ENCODE data around the gene PLAGL1. TPM values are rescaled to one million over a fixed set of nuclear protein-coding genes. Genes with fewer than 3 reads are reported as not detected.

The PLAGL1 gene
- total RNA-seq, 1 donor from 2014 or later, result 10.9 TPM

DNA sequence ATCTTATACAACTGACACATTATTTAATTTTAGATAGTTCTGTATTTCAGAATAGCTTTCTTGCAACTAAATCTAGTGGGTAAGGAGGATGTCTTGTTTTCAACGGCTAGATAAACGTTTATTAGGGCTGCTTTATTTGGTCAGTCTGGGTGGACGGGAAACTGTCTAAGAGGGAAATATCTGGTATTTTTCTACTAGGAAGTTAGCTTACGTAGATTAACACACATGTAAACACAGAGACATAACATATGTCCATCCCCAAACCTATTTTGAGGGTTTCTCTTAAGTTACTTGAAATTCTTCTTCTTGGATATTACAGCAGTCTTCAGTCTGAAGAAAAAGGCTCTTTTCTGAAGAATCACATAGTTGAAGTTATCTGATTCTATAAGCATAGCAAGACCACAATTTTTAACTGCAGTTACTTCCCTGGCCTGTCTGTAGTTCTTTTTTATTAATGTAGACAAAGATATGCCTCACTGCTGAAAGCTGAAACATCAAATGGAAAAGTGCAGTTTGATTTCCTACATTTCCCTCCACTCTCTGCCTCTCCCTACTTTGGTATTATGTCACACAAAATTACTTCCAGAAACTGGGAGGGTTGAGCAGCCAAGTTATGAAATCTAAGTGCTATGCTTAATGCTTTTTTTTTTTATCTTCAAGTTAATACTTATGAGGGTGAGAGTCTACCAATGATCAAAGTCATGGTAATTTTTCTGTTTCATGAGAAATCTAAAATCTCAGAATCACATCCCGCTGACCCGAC, 37.4 kb downstream of the PLAGL1 start:
- ATAC-seq, result peak; percentile 75
- DNase-seq, result no peak
- intact Hi-C loops (cut with micrococcal nuclease), result no loop called here

DNA sequence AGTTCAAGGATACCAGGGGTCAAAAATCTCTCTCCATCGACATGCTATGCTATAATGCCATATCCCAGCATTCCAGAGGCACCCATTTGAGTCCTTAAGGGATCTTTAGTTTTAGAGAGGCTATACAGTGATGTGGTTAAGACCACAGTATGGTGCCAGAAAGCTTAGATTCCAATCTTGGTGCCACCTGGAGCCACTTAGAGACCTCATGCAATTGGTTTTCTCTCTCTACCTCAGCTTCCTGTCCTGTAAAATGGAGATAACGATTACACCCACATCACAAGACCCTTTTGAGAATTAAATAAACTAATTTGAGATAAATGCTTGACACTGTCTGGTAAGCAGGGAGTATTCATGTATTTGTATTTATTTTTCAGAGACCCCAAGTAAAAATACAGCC, 39.0 kb downstream of the PLAGL1 start:
- no peak for DNase-seq
- no peak for ATAC-seq
- intact Hi-C loops (cut with micrococcal nuclease), result no loop called here

DNA sequence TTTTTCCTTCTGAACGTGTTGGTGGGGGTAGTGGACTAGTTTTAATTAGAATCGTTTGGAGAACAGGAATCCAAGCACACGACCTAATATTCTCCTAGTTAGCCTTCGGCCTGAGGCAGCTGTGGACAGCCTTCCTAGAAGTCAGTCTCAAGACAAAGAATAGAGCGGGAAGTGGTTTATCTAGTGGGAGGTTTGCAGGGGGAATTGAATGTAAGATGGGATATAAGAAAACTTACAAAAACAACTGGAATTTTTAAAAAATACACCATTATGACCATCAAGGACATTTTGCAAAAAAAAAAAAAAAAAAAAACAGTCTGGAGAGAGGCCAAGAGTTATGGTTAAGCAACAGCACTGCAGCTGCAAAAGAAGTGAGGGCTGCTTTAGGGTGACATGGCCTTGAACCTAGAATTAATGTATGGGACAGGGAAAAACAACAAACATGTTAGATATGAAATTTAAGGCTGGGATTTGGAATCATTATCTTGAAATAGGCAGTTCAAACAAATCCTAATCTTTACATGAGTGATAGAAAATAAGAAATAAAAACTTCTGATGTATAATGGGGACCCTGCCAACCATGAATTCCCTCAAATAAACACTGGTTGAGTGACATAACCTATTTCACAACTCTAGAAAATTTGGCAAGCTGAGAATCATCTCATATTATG, 40.2 kb downstream of the PLAGL1 start:
- DNase-seq (no peak), ATAC-seq (peak; percentile 36)
- intact Hi-C loops (cut with micrococcal nuclease), result no loop called here

DNA sequence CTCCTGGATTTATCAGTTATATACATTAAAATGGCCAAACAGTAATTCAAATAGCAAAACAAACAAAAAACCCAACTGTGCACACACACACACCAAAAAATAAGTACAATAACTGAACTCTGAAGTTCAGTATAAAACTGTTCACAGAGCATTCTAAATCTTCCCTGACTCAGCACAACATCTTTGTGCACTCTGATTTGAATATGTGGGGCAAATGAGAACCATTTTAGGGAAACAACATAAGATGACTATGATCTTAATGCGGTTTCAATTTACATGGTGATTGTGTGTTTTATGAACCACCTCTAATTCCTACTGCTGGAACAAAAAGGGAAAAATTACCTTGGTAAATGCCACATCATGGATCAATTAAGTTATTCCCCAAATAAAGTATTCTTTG, 41.7 kb downstream of the PLAGL1 start:
- DNase-seq, result no peak
- ATAC-seq, result no peak
- intact Hi-C loops (cut with micrococcal nuclease), result no loop called here

DNA sequence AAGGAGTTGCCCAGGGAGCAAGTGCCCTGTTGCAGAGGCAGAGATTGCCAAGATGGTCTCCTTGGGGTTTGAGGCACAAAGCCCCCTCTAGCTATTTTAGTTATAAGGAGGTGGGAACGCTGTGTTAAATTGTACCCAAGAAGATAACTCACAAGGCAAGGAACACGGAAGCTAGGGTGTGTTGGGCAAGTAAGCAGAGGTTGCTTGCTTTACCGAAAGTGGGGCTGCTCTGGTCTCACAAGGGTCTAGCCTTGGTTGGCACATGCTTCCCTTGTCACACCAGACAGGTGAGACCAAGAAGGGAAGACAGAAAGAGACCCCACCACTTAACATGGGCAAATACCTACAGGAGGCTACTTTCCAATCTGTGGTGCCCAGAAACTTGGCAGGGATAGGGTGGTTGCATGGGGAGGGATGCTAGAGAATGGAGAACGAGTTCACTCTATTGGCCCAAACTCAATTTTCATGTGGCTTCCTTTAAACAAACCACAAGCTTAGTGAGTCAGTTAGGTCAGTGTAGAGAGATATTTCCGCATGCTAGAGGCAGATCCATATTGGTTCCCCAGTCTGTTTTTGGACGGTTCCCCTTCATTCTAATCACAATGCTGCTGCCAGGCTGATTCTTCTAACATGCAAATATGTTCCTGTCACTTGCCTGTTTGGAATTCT, 42.4 kb downstream of the PLAGL1 start:
- DNase-seq, result no peak
- intact Hi-C loops (cut with micrococcal nuclease), result no loop called here

DNA sequence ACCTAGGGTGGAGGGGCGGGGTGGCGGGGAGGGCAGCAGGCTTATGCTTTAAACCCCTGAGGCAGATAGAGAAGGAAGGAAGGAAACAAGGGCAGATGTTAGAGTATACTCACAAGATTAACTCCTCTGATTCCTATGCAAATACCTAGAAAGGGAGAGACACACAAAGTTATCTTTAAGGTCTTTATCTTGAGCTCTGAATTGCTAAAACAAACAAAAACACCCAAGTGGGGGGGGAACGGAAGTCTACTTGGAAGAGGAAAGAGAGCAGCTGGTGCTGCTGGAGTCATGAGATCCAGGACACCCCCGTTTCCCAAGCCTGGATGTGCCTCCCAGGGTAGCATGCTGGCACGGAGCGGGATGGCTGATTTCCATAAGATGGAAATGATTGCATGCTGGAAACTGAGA, 43.4 kb downstream of the PLAGL1 start:
- ATAC-seq (peak; percentile 48), DNase-seq (peak; percentile 29)
- intact Hi-C loops (cut with micrococcal nuclease), result no loop called here

More for the DNA sequence above, 42.4 kb downstream of the PLAGL1 start:
- peak; percentile 16 for ATAC-seq

DNA sequence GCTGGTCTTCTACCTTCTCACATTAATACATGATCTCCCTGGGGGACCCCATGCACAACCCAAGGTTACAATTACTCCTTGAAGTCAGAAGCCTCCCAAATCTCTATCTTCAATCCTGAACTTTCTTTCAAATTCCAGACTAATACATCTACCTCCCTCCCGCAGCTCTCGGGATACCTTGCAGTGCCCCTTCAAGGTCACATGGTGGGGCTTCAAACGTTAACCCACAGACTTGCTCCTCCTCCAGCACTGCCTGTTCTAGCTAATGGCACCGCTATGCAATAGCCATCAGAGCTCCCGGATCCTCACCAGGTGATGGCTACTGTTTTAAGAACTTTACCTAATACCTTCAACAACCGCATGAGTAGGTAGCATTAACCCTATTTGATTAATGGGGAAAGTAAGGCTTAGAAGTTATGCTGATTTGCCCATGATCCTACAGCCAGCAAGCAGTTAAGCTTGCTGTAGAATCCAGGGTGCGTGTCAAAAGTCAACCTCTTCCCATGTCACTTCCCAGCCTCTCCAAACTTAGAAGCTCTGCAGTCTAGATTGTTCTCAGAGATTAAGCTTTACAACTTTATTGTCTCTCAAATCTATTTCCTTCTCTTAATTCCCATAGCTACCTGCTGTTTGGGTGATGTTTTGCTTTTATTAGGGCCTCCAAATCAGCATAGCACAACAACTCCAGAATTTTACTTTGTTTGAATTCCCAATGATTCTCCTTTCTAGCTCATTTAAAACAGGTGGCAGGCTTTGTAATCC, 44.7 kb downstream of the PLAGL1 start:
- ATAC-seq (no peak), DNase-seq (no peak)
- intact Hi-C loops (cut with micrococcal nuclease), result no loop called here

DNA sequence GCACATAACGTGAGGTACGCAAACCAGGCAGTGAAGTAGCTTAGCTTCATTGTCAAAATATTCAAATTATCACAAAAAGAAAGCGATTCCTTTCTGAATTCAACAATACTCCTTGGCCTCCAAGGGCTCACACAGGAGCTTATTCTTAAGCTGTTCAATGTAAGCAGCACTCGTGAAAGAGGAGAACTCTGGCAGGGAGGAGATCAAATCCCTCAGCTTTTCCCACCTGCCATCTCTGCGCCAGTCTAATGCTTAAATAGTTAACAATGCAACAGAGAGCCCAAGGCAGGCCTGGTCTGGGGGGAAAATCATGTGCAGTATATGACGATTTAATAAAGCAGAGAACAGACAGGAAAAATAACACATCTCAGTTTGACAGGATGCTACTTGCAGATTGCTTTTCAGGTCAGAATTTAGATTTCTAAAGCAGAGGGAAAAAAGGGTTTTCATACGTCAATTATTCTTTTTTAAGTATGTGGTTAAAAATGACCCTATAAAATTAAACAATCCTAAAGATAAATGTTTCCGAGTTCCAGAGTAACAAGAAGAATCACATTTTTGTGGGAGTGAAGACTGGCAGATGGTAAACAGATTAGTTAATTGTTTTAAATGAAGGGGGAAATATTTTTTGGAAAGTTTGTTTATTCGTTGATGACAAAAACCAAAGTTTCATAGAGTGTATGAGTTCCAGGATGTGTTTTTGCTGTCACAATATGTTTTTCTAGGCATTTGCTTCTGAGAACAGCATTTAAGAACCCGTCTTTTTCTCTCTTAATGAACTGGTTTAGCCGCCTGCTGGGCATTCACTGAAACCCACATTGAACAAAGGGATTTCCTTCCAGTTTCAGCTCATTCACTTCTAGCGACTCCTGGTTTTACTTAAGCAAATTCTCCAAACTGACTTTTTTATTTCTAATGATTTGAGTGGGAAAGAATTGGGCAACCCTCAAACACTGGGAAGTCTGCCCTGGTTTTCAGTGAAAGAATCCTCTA, 45.9 kb downstream of the PLAGL1 start:
- DNase-seq, result no peak
- ATAC-seq, result peak; percentile 31
- intact Hi-C loops (cut with micrococcal nuclease), result no loop called here

DNA sequence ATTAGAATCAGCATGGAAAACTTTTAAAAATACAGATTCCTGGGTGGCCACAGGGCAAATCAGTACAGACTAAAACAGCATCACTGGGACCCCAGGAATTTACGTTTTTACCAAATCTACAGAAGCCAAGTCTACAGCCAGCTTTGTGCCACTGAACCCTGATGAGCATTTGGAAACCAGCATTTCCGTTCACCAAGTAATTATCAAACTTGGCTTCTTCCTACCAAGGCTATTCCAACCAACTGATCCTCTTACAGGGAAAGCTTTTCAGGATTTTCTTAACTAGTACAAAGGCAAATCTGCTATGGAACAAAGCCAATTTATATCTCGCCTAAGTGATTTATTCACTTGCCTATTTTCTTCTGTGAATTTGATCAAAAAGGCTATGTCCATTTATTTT, 47.0 kb downstream of the PLAGL1 start:
- no peak for ATAC-seq
- intact Hi-C loops (cut with micrococcal nuclease), result no loop called here
- DNase-seq, result no peak

DNA sequence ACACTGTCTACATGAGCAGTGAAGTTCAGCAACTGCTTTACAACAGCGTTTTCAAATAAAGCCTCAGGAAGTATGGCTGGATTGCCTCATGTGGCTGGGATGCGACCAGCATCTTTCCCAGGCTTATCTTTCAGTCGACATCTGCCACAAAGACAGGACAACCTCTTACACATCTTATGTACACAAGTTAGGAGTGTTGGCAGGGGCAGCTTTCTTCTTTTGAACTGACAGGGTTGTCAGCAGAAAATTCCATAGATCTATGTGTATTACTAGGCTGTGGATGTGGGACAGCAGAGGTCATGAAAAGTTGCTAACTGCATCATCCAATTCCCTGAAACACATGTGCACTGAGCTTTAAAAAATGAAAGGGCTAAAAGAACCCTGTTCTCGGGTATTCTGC, 48.1 kb downstream of the PLAGL1 start:
- no peak for DNase-seq
- intact Hi-C loops (cut with micrococcal nuclease), result no loop called here
- no peak for ATAC-seq

DNA sequence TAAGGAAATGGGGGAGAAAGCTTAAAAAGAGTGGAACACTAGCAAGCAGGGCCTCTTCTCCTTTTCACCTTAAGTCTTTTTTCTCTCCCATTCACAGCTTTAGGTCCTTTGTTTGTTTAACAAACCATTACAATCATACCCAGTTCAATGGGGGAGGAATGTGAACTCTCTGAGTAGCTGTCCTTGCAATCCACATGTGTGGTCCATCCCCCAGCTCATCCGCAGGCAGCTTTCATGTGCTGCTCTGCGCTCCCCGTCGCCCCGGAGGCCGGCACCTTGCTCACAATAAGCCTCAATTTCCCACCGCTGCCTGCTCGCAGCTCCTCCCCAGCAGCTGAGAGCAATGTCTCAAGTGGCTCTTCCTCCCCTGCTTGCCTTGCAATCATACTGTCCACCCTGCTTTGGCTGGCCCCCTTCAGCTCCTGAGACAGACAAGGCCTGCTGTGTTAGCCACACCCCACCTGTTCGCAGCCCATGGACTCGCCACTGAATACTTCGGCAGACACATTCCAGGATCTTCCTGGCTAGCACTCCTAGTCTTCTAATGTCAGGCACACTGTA, 49.1 kb downstream of the PLAGL1 start:
- DNase-seq (no peak), ATAC-seq (no peak)
- intact Hi-C loops (cut with micrococcal nuclease), result no loop called here

DNA sequence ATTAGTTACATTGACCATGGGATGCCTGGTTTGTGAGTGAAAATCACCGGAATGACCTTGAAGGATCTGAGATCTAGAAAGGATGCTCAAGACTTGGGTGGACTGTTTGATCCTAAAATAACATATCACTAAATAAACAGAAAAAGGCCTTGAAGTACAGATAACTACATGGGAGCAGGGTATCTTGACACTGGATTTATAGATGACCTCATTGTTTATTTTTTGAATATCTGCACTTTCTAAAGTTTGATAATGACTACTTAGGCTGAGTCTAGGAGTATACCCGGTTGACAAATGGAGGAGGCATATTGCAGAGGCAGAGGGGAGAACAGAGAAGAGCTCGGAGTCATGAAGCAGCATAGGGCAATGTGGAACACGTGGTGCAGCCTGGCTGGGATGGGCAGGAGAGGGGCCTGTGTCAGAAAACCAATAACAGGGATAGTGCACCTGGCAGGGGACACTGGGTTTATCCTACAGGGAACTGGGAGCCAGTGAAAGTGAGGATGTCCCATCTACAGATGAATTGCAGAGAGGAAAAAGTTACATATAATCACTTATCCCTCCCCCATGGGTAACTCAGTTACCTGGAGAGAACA, 50.3 kb downstream of the PLAGL1 start:
- no peak for ATAC-seq
- intact Hi-C loops (cut with micrococcal nuclease), result no loop called here
- DNase-seq, result no peak

DNA sequence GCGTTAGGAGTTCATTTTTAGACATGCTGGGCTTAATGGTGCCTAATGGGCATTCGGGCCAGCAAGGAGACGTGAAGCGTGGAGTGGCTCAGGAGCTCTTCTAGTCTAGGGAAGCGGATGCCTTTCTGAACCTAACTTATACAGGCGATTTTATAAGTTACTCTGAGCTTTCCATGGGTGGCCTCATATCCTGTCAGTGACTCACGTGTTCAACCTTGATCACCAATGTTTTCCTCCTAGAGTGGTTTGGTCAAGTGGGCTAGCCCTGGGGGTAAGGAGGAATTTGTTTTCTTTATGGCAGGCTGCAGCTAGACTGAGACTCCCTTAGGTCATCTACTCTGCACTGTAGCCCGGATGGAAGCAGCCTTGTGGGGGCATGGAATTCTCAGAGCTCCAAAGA, 52.1 kb downstream of the PLAGL1 start:
- intact Hi-C loops (cut with micrococcal nuclease), result no loop called here
- DNase-seq (no peak), ATAC-seq (no peak)

DNA sequence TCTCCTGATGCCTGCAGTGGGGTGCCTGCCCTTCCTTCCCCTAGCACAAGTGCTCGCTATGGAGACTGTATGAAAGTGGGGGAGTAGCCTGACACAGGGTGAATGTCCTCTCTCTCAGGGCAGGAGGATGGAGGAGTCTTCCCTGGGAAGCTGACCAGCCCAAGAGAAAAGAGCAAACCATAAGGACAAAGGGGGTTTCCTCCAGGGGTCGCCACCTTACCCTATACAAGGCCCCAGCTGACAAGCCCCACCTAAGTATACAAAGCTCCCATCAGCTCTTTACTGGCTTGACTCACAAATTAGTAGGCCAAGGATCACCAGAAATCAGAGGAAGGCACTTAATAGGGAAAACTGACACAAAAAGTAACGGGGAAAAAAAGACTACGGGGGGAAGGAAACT, 54.1 kb downstream of the PLAGL1 start:
- no peak for ATAC-seq
- intact Hi-C loops (cut with micrococcal nuclease), result no loop called here
- no peak for DNase-seq

DNA sequence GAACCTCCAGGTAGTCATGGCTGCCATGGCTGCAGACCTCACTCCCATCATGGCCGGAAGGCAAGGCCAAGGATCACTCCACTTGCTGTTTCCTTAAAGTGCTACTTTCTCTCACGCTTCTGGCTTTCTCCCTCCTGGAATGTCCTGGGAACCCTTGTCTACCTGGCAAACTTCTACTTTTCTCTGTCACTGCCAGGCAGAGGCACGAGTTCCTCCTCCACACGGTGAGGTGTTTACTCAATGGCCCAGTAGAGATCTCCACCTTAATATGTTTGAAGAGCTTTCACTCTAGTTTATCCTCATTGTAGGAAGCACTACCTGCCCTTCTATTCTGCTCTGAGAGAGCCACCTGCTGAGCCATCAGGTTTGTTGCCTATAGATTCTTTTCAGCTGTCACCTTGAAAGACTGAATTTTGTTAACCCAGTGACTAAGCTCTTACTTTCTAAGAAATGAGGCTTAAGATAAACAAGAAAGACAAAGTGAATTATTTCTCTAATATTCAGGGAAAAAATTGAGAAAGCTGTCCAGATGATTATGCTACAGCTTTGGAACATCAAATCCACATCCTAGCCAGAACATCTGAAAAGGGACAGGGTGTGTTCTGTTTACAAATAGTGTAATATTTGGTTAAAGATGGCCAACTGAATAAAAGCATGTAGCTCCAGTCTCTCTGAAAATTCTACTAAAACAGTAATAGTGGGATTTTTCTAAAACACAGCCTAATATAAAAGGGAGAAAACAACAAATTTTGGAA, 54.9 kb downstream of the PLAGL1 start:
- no peak for ATAC-seq
- intact Hi-C loops (cut with micrococcal nuclease), result no loop called here

DNA sequence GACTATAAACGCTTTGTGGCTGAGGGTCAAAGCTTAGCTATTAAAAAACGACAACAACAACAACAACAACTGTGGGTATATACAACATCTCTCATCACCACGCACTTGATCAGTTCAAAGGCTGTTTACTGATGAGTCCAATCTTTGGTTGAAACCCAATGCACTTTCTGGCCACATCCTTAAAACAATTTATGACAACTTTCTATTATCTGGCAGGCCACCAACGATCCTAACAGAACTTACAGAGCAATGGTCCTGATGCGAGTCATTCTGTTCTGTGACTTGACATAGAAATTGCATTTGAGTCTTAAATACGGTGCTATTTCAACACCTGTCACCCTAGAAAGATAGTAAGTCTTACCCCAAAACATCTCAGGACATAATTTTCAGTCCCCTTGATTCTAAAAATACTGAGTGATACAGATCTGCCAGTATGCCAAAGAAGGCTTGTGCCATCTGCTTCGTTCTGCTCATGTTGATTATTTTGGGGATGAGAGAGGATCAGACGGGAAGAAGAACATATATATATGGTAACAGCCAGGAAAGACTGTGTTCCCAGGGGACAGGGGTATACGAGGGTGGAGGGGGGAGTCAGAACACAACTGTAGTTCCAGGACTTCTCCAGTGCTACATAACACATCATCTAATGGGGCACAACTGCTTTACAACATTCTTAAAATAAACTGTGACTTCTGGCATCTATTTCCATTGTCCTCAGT, 55.8 kb downstream of the PLAGL1 start:
- ATAC-seq, result no peak
- DNase-seq, result no peak
- intact Hi-C loops (cut with micrococcal nuclease), result no loop called here

More for the DNA sequence above, 54.9 kb downstream of the PLAGL1 start:
- DNase-seq, result no peak

DNA sequence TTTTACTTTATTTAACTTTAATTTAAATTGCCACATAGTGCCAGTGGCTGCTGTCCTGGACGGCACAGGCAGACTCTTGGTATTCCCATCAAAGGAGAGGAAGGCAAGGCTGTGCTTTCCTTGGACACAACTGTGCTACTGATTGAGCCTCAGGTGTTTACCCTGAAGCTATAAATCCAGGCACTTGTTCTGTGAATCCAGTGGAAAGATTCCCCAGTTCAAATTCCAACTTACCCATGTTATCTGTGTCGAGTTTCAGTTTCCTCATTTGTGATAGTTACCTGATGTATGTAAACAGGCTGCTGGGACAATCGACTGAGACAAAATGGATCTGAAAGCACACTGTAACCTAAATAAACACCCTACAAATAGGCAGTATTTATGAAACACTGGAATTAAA, 57.2 kb downstream of the PLAGL1 start:
- intact Hi-C loops (cut with micrococcal nuclease), result no loop called here
- DNase-seq, result no peak
- ATAC-seq, result no peak
